Osteocyte (in vitro differentiated cells): ENCODE results near the gene PIK3CD. TPM values are rescaled to one million over a fixed set of nuclear protein-coding genes. Genes with fewer than 3 reads are reported as not detected.

Experiments used
- DNase-seq: peaks from one replicate; pipeline ENCODE4 v3.0.0; 2021; ENCODE audit warnings: mixed read lengths; ENCODE audit not compliant: unreplicated experiment; ENCODE audit errors: extremely low spot score
- H3K27ac Mint-ChIP-seq: one replicate; pipeline ENCODE4 v1.8.0; 2021; ENCODE audit warnings: mild to moderate bottlenecking, mixed read lengths; ENCODE audit not compliant: unreplicated experiment
- H3K27me3 Mint-ChIP-seq: one replicate; pipeline ENCODE4 v1.8.0; 2021; ENCODE audit warnings: mixed read lengths; ENCODE audit not compliant: unreplicated experiment
- H3K36me3 Mint-ChIP-seq: one replicate; pipeline ENCODE4 v1.8.0; 2021; ENCODE audit warnings: mixed read lengths; ENCODE audit not compliant: unreplicated experiment
- H3K4me1 Mint-ChIP-seq: one replicate; pipeline ENCODE4 v1.8.0; 2021; ENCODE audit warnings: mixed read lengths; ENCODE audit not compliant: unreplicated experiment
- H3K4me3 Mint-ChIP-seq: one replicate; pipeline ENCODE4 v1.8.0; 2021; ENCODE audit warnings: mild to moderate bottlenecking, moderate library complexity, mixed read lengths; ENCODE audit not compliant: unreplicated experiment
- H3K9me3 Mint-ChIP-seq: one replicate; pipeline ENCODE4 v1.8.0; 2021; ENCODE audit warnings: mixed read lengths; ENCODE audit not compliant: unreplicated experiment
- CTCF ChIP-seq: fragments of 200-600 bp; sonication (generic); IDR thresholded peaks from 2 replicates; pipeline ENCODE4 v1.5.0; 2021; ENCODE audit warnings: antibody characterized with exemption, mild to moderate bottlenecking, moderate library complexity
- total RNA-seq: library from RNA; stranded (reverse); gene quantifications from 2 replicates; pipeline ENCODE4 v1.2.1, GENCODE V29; 2021

The PIK3CD gene
- total RNA-seq, 1 donor from 2014 or later: 14.6 TPM

GRCh38 chr1:9659328-9659727, 7.8 kb downstream of the PIK3CD start:
- H3K9me3 Mint-ChIP-seq: no peaks in the 10 kb centered on the region
- no peak overlapping the region for H3K27ac Mint-ChIP-seq
- peaks cover 7% of the 10 kb centered on the region for H3K4me1 Mint-ChIP-seq
- no peak for DNase-seq
- no peak overlapping the region for H3K4me3 Mint-ChIP-seq
- no peak for TF ChIP-seq CTCF
- no peaks in the 10 kb centered on the region for H3K36me3 Mint-ChIP-seq
- no peaks in the 10 kb centered on the region for H3K27me3 Mint-ChIP-seq

GRCh38 chr1:9663257-9663656, 11.7 kb downstream of the PIK3CD start:
- H3K36me3 Mint-ChIP-seq: no peaks in the 10 kb centered on the region
- no peak overlapping the region for H3K27ac Mint-ChIP-seq

GRCh38 chr1:9665193-9665592, 13.7 kb downstream of the PIK3CD start:
- DNase-seq: no peak
- no peak overlapping the region for H3K27ac Mint-ChIP-seq
- no peak overlapping the region for H3K4me3 Mint-ChIP-seq
- no peaks in the 10 kb centered on the region for H3K4me1 Mint-ChIP-seq
- no peaks in the 10 kb centered on the region for H3K27me3 Mint-ChIP-seq
- H3K9me3 Mint-ChIP-seq: no peaks in the 10 kb centered on the region
- TF ChIP-seq CTCF: no peak
- no peaks in the 10 kb centered on the region for H3K36me3 Mint-ChIP-seq

More at GRCh38 chr1:9663257-9663656, 11.7 kb downstream of the PIK3CD start:
- Mint-ChIP-seq H3K4me1 (peaks cover 7% of the 10 kb centered on the region), H3K4me3 (no peak overlapping the region), H3K27me3 (no peaks in the 10 kb centered on the region), H3K9me3 (no peaks in the 10 kb centered on the region)
- no peak for DNase-seq
- no peak for TF ChIP-seq CTCF

GRCh38 chr1:9668080-9668479, 16.5 kb downstream of the PIK3CD start:
- peaks cover 4% of the 10 kb centered on the region for H3K4me1 Mint-ChIP-seq
- no peaks in the 10 kb centered on the region for H3K9me3 Mint-ChIP-seq
- H3K27me3 Mint-ChIP-seq: no peaks in the 10 kb centered on the region
- H3K36me3 Mint-ChIP-seq: no peaks in the 10 kb centered on the region
- H3K27ac Mint-ChIP-seq: no peak overlapping the region
- no peak for DNase-seq
- no peak overlapping the region for H3K4me3 Mint-ChIP-seq
- no peak for TF ChIP-seq CTCF

- no peak for DNase-seq
- peaks cover 4% of the 10 kb centered on the region for H3K4me1 Mint-ChIP-seq
- TF ChIP-seq CTCF: no peak
- H3K9me3 Mint-ChIP-seq: no peaks in the 10 kb centered on the region
- no peak overlapping the region for H3K27ac Mint-ChIP-seq
- no peaks in the 10 kb centered on the region for H3K27me3 Mint-ChIP-seq
- H3K4me3 Mint-ChIP-seq: no peak overlapping the region
- H3K36me3 Mint-ChIP-seq: no peaks in the 10 kb centered on the region
These were observed 18.6 kb downstream of the PIK3CD start for GRCh38 chr1:9670085-9670484.
